HepG2 (cell line): ENCODE results near the gene LITAF. TPM values are rescaled to one million over a fixed set of nuclear protein-coding genes. Genes with fewer than 3 reads are reported as not detected.

Source experiments
- ATF7 ChIP-seq, 2 experiments: fragments of 450-650 bp in 1 of 2; sonication (generic) in 1 of 2; formaldehyde crosslinking in 1 of 2; IDR thresholded peaks; 2 replicates each; pipeline versions ENCODE4 v1.4.0 to v1.6.1; 2016 to 2020; ENCODE audit warnings: antibody characterized with exemption in 1 of 2, mild to moderate bottlenecking in 1 of 2, missing genetic modification reagents in 1 of 2
- KDM5A ChIP-seq: fragments of 200-600 bp; sonication (generic); IDR thresholded peaks from 2 replicates; pipeline ENCODE4 v1.7.0; 2018; ENCODE audit warnings: antibody characterized with exemption, mild to moderate bottlenecking, low read length, borderline replicate concordance
- NFE2L1 ChIP-seq: sonication (generic); formaldehyde crosslinking; IDR thresholded peaks from 2 replicates; pipeline ENCODE4 v1.4.0; 2020; ENCODE audit warnings: missing genetic modification reagents, mild to moderate bottlenecking, borderline replicate concordance
- TOPORS ChIP-seq: sonication (generic); formaldehyde crosslinking; IDR thresholded peaks from 2 replicates; pipeline ENCODE4 v1.8.0; 2023; ENCODE audit warnings: mild to moderate bottlenecking, missing genetic modification reagents
- ZMAT3 ChIP-seq: sonication (generic); formaldehyde crosslinking; conservative IDR thresholded peaks from 2 replicates; pipeline ENCODE4 v1.7.0; 2021; ENCODE audit warnings: missing genetic modification reagents
- ZNF746 ChIP-seq: sonication (generic); formaldehyde crosslinking; IDR thresholded peaks from 2 replicates; pipeline ENCODE4 v1.8.0; 2022; ENCODE audit warnings: mild to moderate bottlenecking, missing genetic modification reagents
- ZNF766 ChIP-seq: sonication (generic); formaldehyde crosslinking; IDR thresholded peaks from 2 replicates; pipeline ENCODE4 v1.5.0; 2020; ENCODE audit warnings: missing genetic modification reagents, borderline replicate concordance
- ZNF816 ChIP-seq: sonication (generic); formaldehyde crosslinking; IDR thresholded peaks from 2 replicates; pipeline ENCODE4 v1.8.0; 2022; ENCODE audit warnings: missing genetic modification reagents, mild to moderate bottlenecking, borderline replicate concordance
- polyA plus RNA-seq, 8 experiments: library from polyadenylated mRNA; depleted of rRNA in 3 of 8; stranded (reverse) in 7 of 8; unstranded in 1 of 8; fragments of >200 nt; fragmentation: Illumina TruSeq in 4 of 8; extraction: Trizol in 4 of 8; gene quantifications; 2 replicates each; pipeline versions ENCODE4 v1.2.1 to v1.2.3, GENCODE V29; 2011 to 2016; ENCODE audit warnings: low read depth in 4 of 8, missing spikeins in 1 of 8, mixed read lengths in 1 of 8; ENCODE audit not compliant: insufficient read depth in 1 of 8
- total RNA-seq, 5 experiments: library from RNA; depleted of rRNA; stranded (reverse); fragments of >200 nt; fragmentation: Illumina TruSeq; extraction: Trizol; gene quantifications; 2 replicates each; pipeline ENCODE4 v1.2.3, GENCODE V29; 2016; ENCODE audit warnings: low read depth in 1 of 5
- TF ChIP-seq, protein P1 (sequence below), 2 experiments: sonication (generic) in 1 of 2; formaldehyde crosslinking in 1 of 2; IDR thresholded peaks; 2 replicates each; pipeline versions ENCODE4 v1.4.0 to v1.6.1; 2016 to 2020; ENCODE audit warnings: borderline replicate concordance in 1 of 2, low read depth in 1 of 2, mild to moderate bottlenecking in 1 of 2, missing genetic modification reagents in 1 of 2
- TF ChIP-seq, protein P2 (sequence below): sonication (generic); formaldehyde crosslinking; IDR thresholded peaks from 2 replicates; pipeline ENCODE4 v1.5.0; 2020; ENCODE audit warnings: missing genetic modification reagents
- TF ChIP-seq, protein P3 (sequence below): sonication (generic); formaldehyde crosslinking; IDR thresholded peaks from 2 replicates; pipeline ENCODE4 v1.4.0; 2020; ENCODE audit warnings: missing genetic modification reagents
- TF ChIP-seq, protein P4 (sequence below): sonication (generic); formaldehyde crosslinking; IDR thresholded peaks from 2 replicates; pipeline ENCODE4 v1.4.0; 2020; ENCODE audit warnings: low read depth, mild to moderate bottlenecking, missing genetic modification reagents
- TF ChIP-seq, protein P5 (sequence below): sonication (generic); formaldehyde crosslinking; IDR thresholded peaks from 2 replicates; pipeline ENCODE4 v1.8.1; 2022; ENCODE audit warnings: low read depth, mild to moderate bottlenecking, missing genetic modification reagents
- TF ChIP-seq, protein P6 (sequence below): sonication (generic); formaldehyde crosslinking; IDR thresholded peaks from 2 replicates; pipeline ENCODE4 v1.8.1; 2023; ENCODE audit warnings: mild to moderate bottlenecking, inconsistent platforms, moderate library complexity, missing genetic modification reagents, borderline replicate concordance

The LITAF gene
- total and polyA plus RNA-seq, 2 of the 13 experiments (the other 11 are each of a cell fraction or from before 2014, with no cell fraction given) = 80.1 to 141 TPM

DNA sequence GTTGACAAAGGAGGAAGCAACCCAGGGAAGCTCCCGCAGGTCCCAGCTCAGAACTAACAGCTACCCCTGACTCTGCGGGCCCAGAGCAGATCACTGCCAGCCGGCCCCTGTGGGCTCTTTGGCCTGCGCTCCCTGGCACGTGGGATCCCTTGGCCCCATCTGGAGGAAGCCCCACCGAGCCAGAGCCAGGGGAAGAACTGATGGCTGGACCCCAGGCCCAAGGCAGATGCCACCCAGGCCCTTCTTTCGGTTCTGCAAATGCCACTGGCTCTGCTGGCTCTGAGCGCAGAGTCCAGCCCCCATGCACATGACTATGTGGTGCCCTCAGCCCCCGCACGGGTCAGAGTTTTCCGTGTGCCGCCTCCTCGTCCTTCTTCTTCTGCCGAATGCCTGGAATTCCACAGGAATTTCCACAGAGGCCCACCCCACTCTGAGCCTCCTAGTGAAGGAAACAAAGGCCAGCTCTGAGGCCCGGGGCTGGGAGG, 45.8 kb upstream of the LITAF start (continued):
- TF ChIP-seq, protein P1, sequence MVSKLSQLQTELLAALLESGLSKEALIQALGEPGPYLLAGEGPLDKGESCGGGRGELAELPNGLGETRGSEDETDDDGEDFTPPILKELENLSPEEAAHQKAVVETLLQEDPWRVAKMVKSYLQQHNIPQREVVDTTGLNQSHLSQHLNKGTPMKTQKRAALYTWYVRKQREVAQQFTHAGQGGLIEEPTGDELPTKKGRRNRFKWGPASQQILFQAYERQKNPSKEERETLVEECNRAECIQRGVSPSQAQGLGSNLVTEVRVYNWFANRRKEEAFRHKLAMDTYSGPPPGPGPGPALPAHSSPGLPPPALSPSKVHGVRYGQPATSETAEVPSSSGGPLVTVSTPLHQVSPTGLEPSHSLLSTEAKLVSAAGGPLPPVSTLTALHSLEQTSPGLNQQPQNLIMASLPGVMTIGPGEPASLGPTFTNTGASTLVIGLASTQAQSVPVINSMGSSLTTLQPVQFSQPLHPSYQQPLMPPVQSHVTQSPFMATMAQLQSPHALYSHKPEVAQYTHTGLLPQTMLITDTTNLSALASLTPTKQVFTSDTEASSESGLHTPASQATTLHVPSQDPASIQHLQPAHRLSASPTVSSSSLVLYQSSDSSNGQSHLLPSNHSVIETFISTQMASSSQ (IDR thresholded peaks at IDR 0.05; ENCODE audit: low read depth) = no peak
- TF ChIP-seq, protein P1 (CRISPR knock-in tag; IDR thresholded peaks at IDR 0.05; ENCODE audit: borderline replicate concordance) = no peak
- TF ChIP-seq, protein P2, sequence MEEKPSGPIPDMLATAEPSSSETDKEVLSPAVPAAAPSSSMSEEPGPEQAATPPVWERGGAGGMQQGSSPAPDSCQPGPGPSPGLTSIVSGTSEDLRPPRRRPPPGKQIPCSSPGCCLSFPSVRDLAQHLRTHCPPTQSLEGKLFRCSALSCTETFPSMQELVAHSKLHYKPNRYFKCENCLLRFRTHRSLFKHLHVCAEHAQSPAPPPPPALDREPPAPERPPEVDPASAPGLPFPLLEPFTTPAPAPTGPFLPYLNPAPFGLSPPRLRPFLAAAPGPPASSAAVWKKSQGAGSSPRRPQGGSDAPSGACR (CRISPR knock-in tag) = no peak
- TF ChIP-seq, protein P3, sequence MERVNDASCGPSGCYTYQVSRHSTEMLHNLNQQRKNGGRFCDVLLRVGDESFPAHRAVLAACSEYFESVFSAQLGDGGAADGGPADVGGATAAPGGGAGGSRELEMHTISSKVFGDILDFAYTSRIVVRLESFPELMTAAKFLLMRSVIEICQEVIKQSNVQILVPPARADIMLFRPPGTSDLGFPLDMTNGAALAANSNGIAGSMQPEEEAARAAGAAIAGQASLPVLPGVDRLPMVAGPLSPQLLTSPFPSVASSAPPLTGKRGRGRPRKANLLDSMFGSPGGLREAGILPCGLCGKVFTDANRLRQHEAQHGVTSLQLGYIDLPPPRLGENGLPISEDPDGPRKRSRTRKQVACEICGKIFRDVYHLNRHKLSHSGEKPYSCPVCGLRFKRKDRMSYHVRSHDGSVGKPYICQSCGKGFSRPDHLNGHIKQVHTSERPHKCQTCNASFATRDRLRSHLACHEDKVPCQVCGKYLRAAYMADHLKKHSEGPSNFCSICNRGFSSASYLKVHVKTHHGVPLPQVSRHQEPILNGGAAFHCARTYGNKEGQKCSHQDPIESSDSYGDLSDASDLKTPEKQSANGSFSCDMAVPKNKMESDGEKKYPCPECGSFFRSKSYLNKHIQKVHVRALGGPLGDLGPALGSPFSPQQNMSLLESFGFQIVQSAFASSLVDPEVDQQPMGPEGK = peak; percentile 85
- TF ChIP-seq ATF7 (IDR thresholded peaks at IDR 0.05) (no peak), ATF7 (CRISPR knock-in tag; IDR thresholded peaks at IDR 0.05) (no peak), ZMAT3 (no peak), ZNF816 (CRISPR knock-in tag) (no peak), ZNF746 (CRISPR knock-in tag) (peak; percentile 53; the same call in 1 of the 2 replicates), KDM5A (no peak), NFE2L1 (no peak; the same call in 1 of the 2 replicates), ZNF766 (no peak), TOPORS (no peak)
- TF ChIP-seq, protein P4, sequence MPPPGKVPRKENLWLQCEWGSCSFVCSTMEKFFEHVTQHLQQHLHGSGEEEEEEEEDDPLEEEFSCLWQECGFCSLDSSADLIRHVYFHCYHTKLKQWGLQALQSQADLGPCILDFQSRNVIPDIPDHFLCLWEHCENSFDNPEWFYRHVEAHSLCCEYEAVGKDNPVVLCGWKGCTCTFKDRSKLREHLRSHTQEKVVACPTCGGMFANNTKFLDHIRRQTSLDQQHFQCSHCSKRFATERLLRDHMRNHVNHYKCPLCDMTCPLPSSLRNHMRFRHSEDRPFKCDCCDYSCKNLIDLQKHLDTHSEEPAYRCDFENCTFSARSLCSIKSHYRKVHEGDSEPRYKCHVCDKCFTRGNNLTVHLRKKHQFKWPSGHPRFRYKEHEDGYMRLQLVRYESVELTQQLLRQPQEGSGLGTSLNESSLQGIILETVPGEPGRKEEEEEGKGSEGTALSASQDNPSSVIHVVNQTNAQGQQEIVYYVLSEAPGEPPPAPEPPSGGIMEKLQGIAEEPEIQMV = no peak
- TF ChIP-seq, protein P5, sequence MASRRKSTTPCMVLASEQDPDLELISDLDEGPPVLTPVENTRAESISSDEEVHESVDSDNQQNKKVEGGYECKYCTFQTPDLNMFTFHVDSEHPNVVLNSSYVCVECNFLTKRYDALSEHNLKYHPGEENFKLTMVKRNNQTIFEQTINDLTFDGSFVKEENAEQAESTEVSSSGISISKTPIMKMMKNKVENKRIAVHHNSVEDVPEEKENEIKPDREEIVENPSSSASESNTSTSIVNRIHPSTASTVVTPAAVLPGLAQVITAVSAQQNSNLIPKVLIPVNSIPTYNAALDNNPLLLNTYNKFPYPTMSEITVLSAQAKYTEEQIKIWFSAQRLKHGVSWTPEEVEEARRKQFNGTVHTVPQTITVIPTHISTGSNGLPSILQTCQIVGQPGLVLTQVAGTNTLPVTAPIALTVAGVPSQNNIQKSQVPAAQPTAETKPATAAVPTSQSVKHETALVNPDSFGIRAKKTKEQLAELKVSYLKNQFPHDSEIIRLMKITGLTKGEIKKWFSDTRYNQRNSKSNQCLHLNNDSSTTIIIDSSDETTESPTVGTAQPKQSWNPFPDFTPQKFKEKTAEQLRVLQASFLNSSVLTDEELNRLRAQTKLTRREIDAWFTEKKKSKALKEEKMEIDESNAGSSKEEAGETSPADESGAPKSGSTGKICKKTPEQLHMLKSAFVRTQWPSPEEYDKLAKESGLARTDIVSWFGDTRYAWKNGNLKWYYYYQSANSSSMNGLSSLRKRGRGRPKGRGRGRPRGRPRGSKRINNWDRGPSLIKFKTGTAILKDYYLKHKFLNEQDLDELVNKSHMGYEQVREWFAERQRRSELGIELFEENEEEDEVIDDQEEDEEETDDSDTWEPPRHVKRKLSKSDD = peak; percentile 35; the same call in 1 of the 2 replicates
- TF ChIP-seq, protein P6, sequence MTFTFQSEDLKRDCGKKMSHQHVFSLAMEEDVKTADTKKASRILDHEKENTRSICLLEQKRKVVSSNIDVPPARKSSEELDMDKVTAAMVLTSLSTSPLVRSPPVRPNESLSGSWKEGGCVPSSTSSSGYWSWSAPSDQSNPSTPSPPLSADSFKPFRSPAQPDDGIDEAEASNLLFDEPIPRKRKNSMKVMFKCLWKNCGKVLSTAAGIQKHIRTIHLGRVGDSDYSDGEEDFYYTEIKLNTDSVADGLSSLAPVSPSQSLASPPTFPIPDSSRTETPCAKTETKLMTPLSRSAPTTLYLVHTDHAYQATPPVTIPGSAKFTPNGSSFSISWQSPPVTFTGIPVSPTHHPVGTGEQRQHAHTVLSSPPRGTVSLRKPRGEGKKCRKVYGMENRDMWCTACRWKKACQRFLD (CRISPR knock-in tag) = no peak
